A673 (cell line): ENCODE data around the gene TMEM126B. TPM values are rescaled to one million over a fixed set of nuclear protein-coding genes. Genes with fewer than 3 reads are reported as not detected.

ENCODE experiments used
- BruUV-seq: library from RNA; stranded (reverse); fragments of 400-500 nt; replicated peaks from 2 replicates; lab custom pipeline; 2021; lab: Mats Ljungman, UMichigan
- CTCF ChIA-PET: fragments of 300-600 bp; sonication (Branson Sonifier 250); formaldehyde crosslinking; loops from one replicate; lab custom pipeline; 2022; ENCODE audit warnings: antibody characterized with exemption; lab: Charles Lee
- POLR2A ChIA-PET: fragments of 300-600 bp; sonication (Branson Sonifier 250); formaldehyde crosslinking; loops from one replicate; lab custom pipeline; 2022; ENCODE audit warnings: antibody characterized with exemption; ENCODE audit not compliant: low non-redundant PET; lab: Charles Lee
- DNase-seq: peaks from one replicate; pipeline ENCODE4 v3.0.0-alpha.2; 2015; ENCODE audit warnings: low spot score
- H3K27ac ChIP-seq: fragments of 200-600 bp; sonication (generic); 2 replicates; pipeline ENCODE4 v1.5.1; 2016; ENCODE audit warnings: mixed run types, low read depth, mild to moderate bottlenecking, mixed read lengths, antibody characterized with exemption, low read length; ENCODE audit not compliant: poor library complexity, severe bottlenecking
- H3K27me3 ChIP-seq: fragments of 200-600 bp; sonication (generic); replicated peaks from 2 replicates; pipeline ENCODE4 v1.6.1; 2017; ENCODE audit warnings: mixed run types, low read depth, mild to moderate bottlenecking, mixed read lengths, antibody characterized with exemption, low read length; ENCODE audit not compliant: insufficient read depth, poor library complexity
- H3K36me3 ChIP-seq: fragments of 200-600 bp; sonication (generic); 2 replicates; pipeline ENCODE4 v1.6.1; 2016; ENCODE audit warnings: mixed run types, mild to moderate bottlenecking, mixed read lengths, antibody characterized with exemption, low read length; ENCODE audit not compliant: insufficient read depth, poor library complexity, severe bottlenecking
- H3K4me1 ChIP-seq: fragments of 200-600 bp; sonication (generic); 2 replicates; pipeline ENCODE4 v1.6.1; 2017; ENCODE audit warnings: mixed run types, mild to moderate bottlenecking, mixed read lengths, antibody characterized with exemption, low read length; ENCODE audit not compliant: insufficient read depth, poor library complexity, severe bottlenecking
- H3K4me3 ChIP-seq: fragments of 200-600 bp; sonication (generic); 2 replicates; pipeline ENCODE4 v1.5.1; 2016; ENCODE audit warnings: low read depth, mixed run types, mild to moderate bottlenecking, mixed read lengths, low read length; ENCODE audit not compliant: poor library complexity, severe bottlenecking
- H3K9me3 ChIP-seq: fragments of 200-600 bp; sonication (generic); 2 replicates; pipeline ENCODE4 v1.6.1; 2016; ENCODE audit warnings: mixed run types, low read depth, mild to moderate bottlenecking, mixed read lengths, antibody characterized with exemption, low read length; ENCODE audit not compliant: poor library complexity, severe bottlenecking
- EZH2 ChIP-seq: fragments of 200-600 bp; sonication (generic); IDR thresholded peaks from 2 replicates; pipeline ENCODE4 v1.6.1; 2017; ENCODE audit warnings: borderline replicate concordance, low read depth, mild to moderate bottlenecking, mixed read lengths, antibody characterized with exemption, low read length; ENCODE audit not compliant: poor library complexity, severe bottlenecking
- intact Hi-C: fragments of 100-400 bp; cut with micrococcal nuclease; formaldehyde crosslinking; loops from one replicate; pipeline ENCODE4 v1.10.0; 2022; ENCODE audit not compliant: unreplicated experiment
- total RNA-seq: library from RNA; stranded (reverse); gene quantifications from 2 replicates; pipeline ENCODE4 v1.2.3, GENCODE V29; 2021
- TF ChIP-seq, protein P1 (sequence below): fragments of 300-800, 200-600 bp; sonication (generic); conservative IDR thresholded peaks from 2 replicates; pipeline ENCODE4 v1.5.1; 2017; ENCODE audit warnings: low read depth, mild to moderate bottlenecking, antibody characterized with exemption, low read length, moderate library complexity, mixed read lengths

The TMEM126B gene
- total RNA-seq, 1 experiment from 2014 or later: 80.5 TPM

DNA sequence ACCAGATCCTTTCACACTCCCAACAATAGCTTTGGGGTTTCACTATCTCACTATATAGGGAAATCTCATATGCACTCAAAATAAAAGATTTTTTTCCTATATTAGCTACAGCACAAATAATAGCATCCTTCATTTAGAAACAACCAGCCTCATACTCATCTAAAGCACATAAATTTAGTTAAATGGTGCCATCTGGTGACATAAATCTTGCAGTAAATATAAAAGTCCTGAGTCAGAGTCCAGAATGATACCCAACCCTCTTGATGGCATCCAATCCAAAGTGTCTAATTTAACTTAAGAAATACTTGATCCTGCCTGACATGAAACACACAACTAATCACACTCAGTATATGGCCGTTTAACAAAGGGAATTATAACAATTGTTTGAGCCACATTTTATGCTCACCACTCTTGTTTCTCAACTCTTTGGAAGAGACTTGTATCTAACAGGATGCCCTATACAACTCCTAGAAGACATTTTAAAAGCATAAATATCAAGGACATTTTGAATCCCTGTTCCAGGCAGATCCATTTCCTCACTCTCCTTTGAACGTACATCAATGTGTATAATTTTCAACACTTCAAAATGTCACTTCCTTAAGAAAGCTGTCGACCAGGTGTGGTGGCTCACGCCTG is 37.4 kb upstream of the TMEM126B start:
- intact Hi-C loops: loop anchor here (2.0 to 10.0 kb wide), 5 partner anchors 126 to 1030 kb away; no protein-coding TSS in a partner anchor
- BruUV-seq: no TSS peak
- POLR2A ChIA-PET: no interaction called here

DNA sequence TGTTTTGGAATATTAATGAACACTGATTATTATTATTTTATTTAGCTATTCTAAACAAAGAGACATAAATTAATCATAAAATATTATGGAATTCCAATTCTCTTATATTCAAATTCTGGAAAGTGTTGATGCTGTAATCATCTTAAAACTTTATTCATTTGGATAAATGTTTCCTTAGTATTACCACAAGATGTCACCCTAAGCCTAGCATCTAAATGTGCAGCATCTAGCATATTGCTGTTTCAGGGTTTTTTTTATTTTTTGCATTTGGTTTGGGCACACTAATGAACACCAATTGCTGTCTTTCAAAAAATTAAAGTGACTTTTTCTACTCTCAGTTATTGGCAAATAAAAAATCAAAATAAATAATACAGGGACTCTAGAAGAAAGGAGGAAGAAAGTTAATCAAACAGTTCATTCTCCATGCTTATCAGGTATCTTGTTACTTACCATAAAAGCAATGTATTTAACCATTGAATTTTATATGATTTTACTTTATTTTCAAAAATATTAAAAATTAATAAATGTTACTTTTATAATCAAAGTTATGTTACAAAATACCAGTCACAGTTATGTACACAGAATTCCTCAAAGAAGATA is 33.0 kb upstream of the TMEM126B start:
- ChIA-PET POLR2A (interaction anchor here (0.6 kb wide), 1 partner anchor 52 kb away, joined by 3 read pairs; the partner anchor contains the start of gene TMEM126A), CTCF (no interaction called here)
- H3K9me3 ChIP-seq: no peaks in the 10 kb centered on the region
- H3K27me3 ChIP-seq: no peaks in the 10 kb centered on the region
- DNase-seq: peak; percentile 72
- no TSS peak for BruUV-seq
- no peak overlapping the region for H3K27ac ChIP-seq
- H3K4me1 ChIP-seq: no peaks in the 10 kb centered on the region
- no peak overlapping the region for H3K4me3 ChIP-seq
- H3K36me3 ChIP-seq: no peaks in the 10 kb centered on the region
- no peak for TF ChIP-seq EZH2
- TF ChIP-seq, protein P1, sequence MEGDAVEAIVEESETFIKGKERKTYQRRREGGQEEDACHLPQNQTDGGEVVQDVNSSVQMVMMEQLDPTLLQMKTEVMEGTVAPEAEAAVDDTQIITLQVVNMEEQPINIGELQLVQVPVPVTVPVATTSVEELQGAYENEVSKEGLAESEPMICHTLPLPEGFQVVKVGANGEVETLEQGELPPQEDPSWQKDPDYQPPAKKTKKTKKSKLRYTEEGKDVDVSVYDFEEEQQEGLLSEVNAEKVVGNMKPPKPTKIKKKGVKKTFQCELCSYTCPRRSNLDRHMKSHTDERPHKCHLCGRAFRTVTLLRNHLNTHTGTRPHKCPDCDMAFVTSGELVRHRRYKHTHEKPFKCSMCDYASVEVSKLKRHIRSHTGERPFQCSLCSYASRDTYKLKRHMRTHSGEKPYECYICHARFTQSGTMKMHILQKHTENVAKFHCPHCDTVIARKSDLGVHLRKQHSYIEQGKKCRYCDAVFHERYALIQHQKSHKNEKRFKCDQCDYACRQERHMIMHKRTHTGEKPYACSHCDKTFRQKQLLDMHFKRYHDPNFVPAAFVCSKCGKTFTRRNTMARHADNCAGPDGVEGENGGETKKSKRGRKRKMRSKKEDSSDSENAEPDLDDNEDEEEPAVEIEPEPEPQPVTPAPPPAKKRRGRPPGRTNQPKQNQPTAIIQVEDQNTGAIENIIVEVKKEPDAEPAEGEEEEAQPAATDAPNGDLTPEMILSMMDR: peak; percentile 71
- intact Hi-C loops: loop anchor here (2.0 to 10.0 kb wide), 4 partner anchors 67 to 697 kb away; partner anchors contain the start of gene CCDC83

More for the DNA sequence above, 37.4 kb upstream of the TMEM126B start:
- H3K4me1 ChIP-seq: no peaks in the 10 kb centered on the region
- H3K9me3 ChIP-seq: peaks cover 3% of the 10 kb centered on the region
- H3K27me3 ChIP-seq: no peaks in the 10 kb centered on the region
- H3K4me3 ChIP-seq: no peak overlapping the region
- DNase-seq: peak; percentile 70
- no peak overlapping the region for H3K27ac ChIP-seq
- CTCF ChIA-PET: interaction anchor here (1.1 to 1.6 kb wide), 3 partner anchors 126 to 1033 kb away, joined by 3 to 7 read pairs (median 4); no protein-coding TSS in a partner anchor
- TF ChIP-seq EZH2: no peak
- TF ChIP-seq, protein P1: peak; percentile 56
- no peaks in the 10 kb centered on the region for H3K36me3 ChIP-seq

DNA sequence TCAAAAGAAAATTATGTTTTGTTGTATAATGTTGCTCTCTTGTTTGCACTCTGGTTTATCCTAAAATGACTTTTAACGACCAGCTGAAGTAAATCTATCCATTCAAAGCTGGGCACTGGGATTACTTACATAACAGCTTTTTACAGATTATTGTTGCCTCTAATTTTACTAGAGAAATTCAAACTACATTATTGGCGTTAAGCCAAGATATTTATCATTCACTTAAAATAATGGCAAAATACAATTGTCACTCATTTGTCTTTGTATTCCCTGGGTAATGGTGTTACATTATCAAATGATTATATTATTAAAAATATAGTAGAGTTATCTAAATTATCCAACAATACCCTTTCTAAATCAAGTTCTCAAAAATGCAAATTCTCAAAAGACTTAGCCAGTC is 31.5 kb upstream of the TMEM126B start:
- intact Hi-C loops: loop anchor here (5.0 to 10.0 kb wide), 3 partner anchors 65 to 695 kb away; no protein-coding TSS in a partner anchor
- Histone ChIP-seq H3K27me3 (no peaks in the 10 kb centered on the region), H3K9me3 (no peaks in the 10 kb centered on the region), H3K27ac (no peak overlapping the region), H3K4me1 (no peaks in the 10 kb centered on the region), H3K4me3 (no peak overlapping the region), H3K36me3 (no peaks in the 10 kb centered on the region)
- CTCF ChIA-PET: no interaction called here
- no TSS peak for BruUV-seq
- TF ChIP-seq, protein P1: no peak
- no peak for TF ChIP-seq EZH2
- no peak for DNase-seq
- POLR2A ChIA-PET: no interaction called here
